ENCODE results near the gene NUDT13. TPM values are rescaled to one million over a fixed set of nuclear protein-coding genes. Genes with fewer than 3 reads are reported as not detected.

The NUDT13 gene
- total and polyA plus RNA-seq, 9 of the 15 experiments (the other 6 are each of a cell fraction or from before 2014, with no cell fraction given), result 4.7 to 11.1 (median 5.6) TPM

DNA sequence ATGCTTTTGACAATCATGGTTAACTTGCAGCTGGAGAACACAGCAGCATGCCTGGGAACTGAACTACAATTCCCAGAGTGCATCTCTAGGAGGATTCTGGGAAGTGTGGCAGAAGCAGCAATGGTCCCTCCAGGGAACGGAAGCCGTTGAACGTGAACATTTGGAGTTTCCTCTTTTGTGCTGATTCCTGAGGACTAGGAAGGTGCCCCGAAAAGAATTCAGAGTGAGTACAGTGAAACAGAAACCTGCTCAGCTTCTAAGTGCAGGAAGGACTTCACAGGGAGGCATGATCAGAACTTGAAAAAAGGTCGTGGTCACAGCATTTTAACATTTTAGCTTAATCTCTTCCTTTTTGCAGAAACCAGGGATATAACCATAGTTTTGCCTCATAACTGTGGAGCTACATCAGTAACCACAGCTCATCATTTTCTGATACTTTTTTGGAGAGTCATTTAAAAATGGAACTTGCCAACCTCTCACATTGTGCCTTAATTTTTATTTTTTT lies at the start of gene NUDT13 (continued):
- TF ChIP-seq CBX2 (IDR thresholded peaks at IDR 0.05; ENCODE audit: insufficient read depth, low read length, poor library complexity, severe bottlenecking), result no peak
- TF ChIP-seq SMARCB1 (IDR thresholded peaks at IDR 0.05; ENCODE audit: insufficient read length, low read depth), result peak; percentile 64
- no peak for TF ChIP-seq FOS (IDR thresholded peaks at IDR 0.05; ENCODE audit: extremely low read depth, insufficient read length)
- peak in 1 of 2 experiments; percentile 52 for TF ChIP-seq NCOA2 (IDR thresholded peaks at IDR 0.05; ENCODE audit: partially characterized antibody in 2 of 2)
- TF ChIP-seq BRD4 (IDR thresholded peaks at IDR 0.05), result 0 out of 2 replicates have a peak, but pooled peaks have one; percentile 21
- no peak for TF ChIP-seq SAFB (IDR thresholded peaks at IDR 0.05; ENCODE audit: borderline replicate concordance, low read depth, low read length)
- peak in 1 of 2 experiments; percentile 82; a peak in 2 of 4 replicates for TF ChIP-seq TEAD1 (CRISPR knock-in tag; IDR thresholded peaks at IDR 0.05)
- TF ChIP-seq WHSC1 (IDR thresholded peaks at IDR 0.05; ENCODE audit: low read length), result no peak
- peak; percentile 48; the same call in 1 of the 2 replicates for TF ChIP-seq ZKSCAN1 (IDR thresholded peaks at IDR 0.05; ENCODE audit: low read depth, low read length)
- TF ChIP-seq ZNF696 (CRISPR knock-in tag; conservative IDR thresholded peaks at IDR 0.05), result no peak
- no peak for TF ChIP-seq ZNF655 (CRISPR knock-in tag; IDR thresholded peaks at IDR 0.05)
- TF ChIP-seq ZNF511 (CRISPR knock-in tag; IDR thresholded peaks at IDR 0.05), result no peak
- TF ChIP-seq ATF3 (IDR thresholded peaks at IDR 0.05), result no peak
- TF ChIP-seq ATF3 (CRISPR knock-in tag; conservative IDR thresholded peaks at IDR 0.05), result no peak
- no peak for TF ChIP-seq ZNF778 (CRISPR knock-in tag; IDR thresholded peaks at IDR 0.05)
- no peak for TF ChIP-seq FOXJ3 (CRISPR knock-in tag; IDR thresholded peaks at IDR 0.05)
- peak; percentile 95 for TF ChIP-seq ZNF644 (tag; IDR thresholded peaks at IDR 0.05; ENCODE audit: low read depth)
- TF ChIP-seq, protein P1, sequence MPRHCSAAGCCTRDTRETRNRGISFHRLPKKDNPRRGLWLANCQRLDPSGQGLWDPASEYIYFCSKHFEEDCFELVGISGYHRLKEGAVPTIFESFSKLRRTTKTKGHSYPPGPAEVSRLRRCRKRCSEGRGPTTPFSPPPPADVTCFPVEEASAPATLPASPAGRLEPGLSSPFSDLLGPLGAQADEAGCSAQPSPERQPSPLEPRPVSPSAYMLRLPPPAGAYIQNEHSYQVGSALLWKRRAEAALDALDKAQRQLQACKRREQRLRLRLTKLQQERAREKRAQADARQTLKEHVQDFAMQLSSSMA (CRISPR knock-in tag; IDR thresholded peaks at IDR 0.05), result peak; percentile 99
- peak; percentile 18; the same call in 1 of the 2 replicates for TF ChIP-seq ZEB2 (IDR thresholded peaks at IDR 0.05)
- TF ChIP-seq CBFB (CRISPR knock-in tag; IDR thresholded peaks at IDR 0.05), result no peak
- no peak for TF ChIP-seq ZNF398 (CRISPR knock-in tag; IDR thresholded peaks at IDR 0.05)
- no peak for TF ChIP-seq CEBPB (tag; IDR thresholded peaks at IDR 0.05)

Data from K562 (cell line).